Measurements from ENCODE around the gene PRKG1. TPM values are rescaled to one million over a fixed set of nuclear protein-coding genes. Genes with fewer than 3 reads are reported as not detected.

Gene PRKG1
- total RNA-seq, 1 donor from 2014 or later: 17.9 TPM

DNA sequence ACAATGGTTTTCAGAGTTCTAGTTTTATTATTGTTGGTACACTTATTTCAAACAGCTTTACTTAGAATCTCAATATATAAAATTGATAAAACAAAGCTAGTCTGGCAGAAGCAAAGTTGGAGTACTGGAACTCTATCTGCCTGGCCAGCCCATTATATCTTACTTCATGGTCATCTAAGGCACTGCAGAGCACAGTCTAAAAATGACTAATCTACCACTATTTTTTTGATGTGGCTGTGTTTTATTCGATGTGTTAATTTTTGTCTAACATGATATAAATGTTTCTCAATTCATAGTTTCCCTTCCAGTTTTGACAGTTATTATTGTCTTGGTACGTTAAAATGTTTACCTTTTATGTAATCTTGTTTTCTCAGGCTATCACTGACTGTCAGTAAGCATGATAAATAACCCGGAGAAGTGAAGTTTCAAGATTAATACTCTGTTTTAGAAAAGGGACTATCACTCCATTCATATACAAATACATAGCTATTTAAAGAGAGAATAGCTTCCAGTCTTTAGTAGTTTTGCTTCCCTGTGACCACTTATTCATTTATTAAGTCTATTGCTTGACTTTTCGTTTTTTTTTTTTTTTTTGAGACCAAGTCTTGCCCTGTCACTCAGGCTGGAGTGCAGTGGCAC, 685.7 kb downstream of the PRKG1 start:
- Histone ChIP-seq H3K9me3 (no peaks in the 10 kb centered on the region), H3K36me3 (no peaks in the 10 kb centered on the region), H3K4me1 (no peaks in the 10 kb centered on the region), H3K27me3 (no peaks in the 10 kb centered on the region), H3K4me3 (no peak overlapping the region), H3K27ac (no peak overlapping the region)
- intact Hi-C loops (cut with DNase I): no loop called here
- TF ChIP-seq POLR2A (IDR thresholded peaks at IDR 0.05) (no peak), POLR2AphosphoS5 (IDR thresholded peaks at IDR 0.05; ENCODE audit: insufficient read depth in 1 of 2, low read depth in 1 of 2) (no peak)
- TF ChIP-seq, protein P1, sequence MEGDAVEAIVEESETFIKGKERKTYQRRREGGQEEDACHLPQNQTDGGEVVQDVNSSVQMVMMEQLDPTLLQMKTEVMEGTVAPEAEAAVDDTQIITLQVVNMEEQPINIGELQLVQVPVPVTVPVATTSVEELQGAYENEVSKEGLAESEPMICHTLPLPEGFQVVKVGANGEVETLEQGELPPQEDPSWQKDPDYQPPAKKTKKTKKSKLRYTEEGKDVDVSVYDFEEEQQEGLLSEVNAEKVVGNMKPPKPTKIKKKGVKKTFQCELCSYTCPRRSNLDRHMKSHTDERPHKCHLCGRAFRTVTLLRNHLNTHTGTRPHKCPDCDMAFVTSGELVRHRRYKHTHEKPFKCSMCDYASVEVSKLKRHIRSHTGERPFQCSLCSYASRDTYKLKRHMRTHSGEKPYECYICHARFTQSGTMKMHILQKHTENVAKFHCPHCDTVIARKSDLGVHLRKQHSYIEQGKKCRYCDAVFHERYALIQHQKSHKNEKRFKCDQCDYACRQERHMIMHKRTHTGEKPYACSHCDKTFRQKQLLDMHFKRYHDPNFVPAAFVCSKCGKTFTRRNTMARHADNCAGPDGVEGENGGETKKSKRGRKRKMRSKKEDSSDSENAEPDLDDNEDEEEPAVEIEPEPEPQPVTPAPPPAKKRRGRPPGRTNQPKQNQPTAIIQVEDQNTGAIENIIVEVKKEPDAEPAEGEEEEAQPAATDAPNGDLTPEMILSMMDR (IDR thresholded peaks at IDR 0.05): no peak
- DNase-seq (ENCODE audit: extremely low spot score in 2 of 2): no peak

DNA sequence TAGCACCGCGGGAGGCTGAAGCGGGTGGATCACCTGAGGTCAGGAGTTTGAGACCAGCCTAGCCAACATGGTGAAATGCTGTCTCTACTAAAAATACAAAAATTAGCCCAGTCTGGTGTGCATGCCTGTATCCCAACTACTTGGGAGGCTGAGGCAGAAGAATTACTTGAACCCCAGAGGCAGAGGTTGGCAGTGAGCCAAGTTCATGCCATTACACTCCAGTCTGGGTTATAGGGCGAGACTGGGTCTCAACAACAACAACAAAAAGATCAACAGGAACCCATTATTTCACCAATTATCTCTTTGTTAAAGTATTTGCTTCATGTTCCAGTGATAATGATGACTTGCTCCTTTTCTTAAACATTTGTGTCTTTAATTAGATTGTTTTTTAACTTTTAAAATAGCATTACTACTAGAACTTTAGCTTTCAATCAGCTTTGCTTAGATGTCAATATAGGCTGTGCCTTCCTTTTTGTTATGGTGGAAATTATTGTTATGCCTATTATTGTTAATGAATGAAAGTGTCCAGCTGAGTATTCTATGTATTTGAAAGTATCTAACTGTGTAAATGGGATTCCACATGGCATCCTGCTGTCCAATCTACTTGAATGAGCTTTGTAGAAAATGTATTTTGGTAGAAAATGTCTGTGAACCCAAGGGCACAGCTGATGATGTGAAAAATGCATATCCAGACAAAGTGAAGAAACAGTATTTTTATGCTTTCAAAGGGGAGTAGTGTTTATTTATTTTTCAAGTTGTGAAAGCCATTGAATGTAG, 686.8 kb downstream of the PRKG1 start:
- Histone ChIP-seq H3K27ac (no peak overlapping the region), H3K9me3 (no peaks in the 10 kb centered on the region), H3K27me3 (no peaks in the 10 kb centered on the region), H3K4me3 (no peak overlapping the region), H3K4me1 (no peaks in the 10 kb centered on the region), H3K36me3 (no peaks in the 10 kb centered on the region)
- no peak for DNase-seq (ENCODE audit: extremely low spot score in 2 of 2)
- intact Hi-C loops (cut with DNase I): no loop called here
- TF ChIP-seq, protein P1 (IDR thresholded peaks at IDR 0.05): no peak
- TF ChIP-seq POLR2AphosphoS5 (IDR thresholded peaks at IDR 0.05; ENCODE audit: insufficient read depth in 1 of 2, low read depth in 1 of 2) (no peak), POLR2A (IDR thresholded peaks at IDR 0.05) (no peak)

DNA sequence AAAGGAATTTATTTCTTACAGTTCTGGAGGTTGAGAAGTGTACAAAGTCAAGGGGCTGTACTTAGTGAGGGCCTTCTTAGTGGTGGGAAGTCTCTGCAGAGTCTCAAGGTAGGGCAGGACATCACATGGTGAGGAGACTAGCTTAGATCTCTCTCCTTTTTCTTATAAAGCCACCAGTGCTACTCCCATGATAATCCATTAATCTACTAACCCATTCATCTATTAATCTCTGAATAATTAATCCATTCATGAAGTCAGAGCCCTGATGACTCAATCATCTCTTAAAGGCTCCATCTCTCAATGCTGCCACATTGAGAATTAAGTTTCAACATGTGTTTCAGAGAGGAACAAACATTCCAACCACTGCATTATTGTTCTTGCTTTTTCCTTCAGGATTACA, 689.5 kb downstream of the PRKG1 start:
- DNase-seq (ENCODE audit: extremely low spot score in 2 of 2): no peak
- H3K36me3 ChIP-seq: no peaks in the 10 kb centered on the region
- H3K27ac ChIP-seq: no peak overlapping the region
- H3K9me3 ChIP-seq: no peaks in the 10 kb centered on the region
- H3K27me3 ChIP-seq: no peaks in the 10 kb centered on the region
- intact Hi-C loops (cut with DNase I): no loop called here
- H3K4me3 ChIP-seq: no peak overlapping the region
- H3K4me1 ChIP-seq: no peaks in the 10 kb centered on the region
- TF ChIP-seq POLR2A (IDR thresholded peaks at IDR 0.05): no peak
- TF ChIP-seq, protein P1 (IDR thresholded peaks at IDR 0.05): no peak
- TF ChIP-seq POLR2AphosphoS5 (IDR thresholded peaks at IDR 0.05; ENCODE audit: insufficient read depth in 1 of 2, low read depth in 1 of 2): no peak

DNA sequence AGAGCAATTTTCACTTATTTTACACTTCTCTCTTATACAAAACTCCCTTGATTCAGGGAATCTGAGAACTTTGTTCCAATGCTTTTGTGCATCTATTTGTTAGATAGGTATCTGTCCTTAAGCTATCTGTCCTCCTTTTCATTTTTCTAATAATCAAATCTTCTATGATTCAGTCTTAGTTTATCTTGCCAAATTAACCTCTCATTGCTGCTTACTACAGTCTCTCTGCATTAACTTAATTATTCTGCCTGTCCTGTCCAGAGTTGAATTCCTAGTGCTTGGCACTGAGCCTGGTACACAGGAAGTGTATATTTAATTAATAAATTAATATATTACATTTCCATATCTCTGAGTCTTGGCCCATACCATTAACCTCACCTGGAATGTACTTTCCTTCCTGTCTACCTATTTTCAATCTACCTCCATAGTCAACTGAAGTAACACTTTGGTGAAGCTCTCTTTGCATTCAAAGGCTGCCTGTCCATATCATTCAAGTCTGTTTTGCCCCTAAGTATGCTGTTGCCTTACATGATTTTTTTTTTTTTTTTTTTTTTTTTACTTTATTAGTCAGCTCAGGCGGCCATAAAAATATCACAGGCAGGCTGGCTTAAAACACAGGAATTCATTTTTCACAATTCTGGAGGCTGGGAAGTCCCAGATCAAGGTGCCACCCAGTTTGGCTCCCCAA, 691.1 kb downstream of the PRKG1 start:
- Histone ChIP-seq H3K4me3 (no peak overlapping the region), H3K9me3 (no peaks in the 10 kb centered on the region), H3K4me1 (no peaks in the 10 kb centered on the region), H3K27ac (no peak overlapping the region), H3K27me3 (no peaks in the 10 kb centered on the region), H3K36me3 (no peaks in the 10 kb centered on the region)
- TF ChIP-seq POLR2AphosphoS5 (IDR thresholded peaks at IDR 0.05; ENCODE audit: insufficient read depth in 1 of 2, low read depth in 1 of 2): no peak
- TF ChIP-seq, protein P1 (IDR thresholded peaks at IDR 0.05): no peak
- TF ChIP-seq POLR2A (IDR thresholded peaks at IDR 0.05): no peak
- intact Hi-C loops (cut with DNase I): no loop called here
- no peak for DNase-seq (ENCODE audit: extremely low spot score in 2 of 2)
